HEK293T (cell line): ENCODE measurements around the gene C11orf58.

ENCODE experiments used
- CTCF ChIA-PET: fragments of 350-600 bp; formaldehyde crosslinking; extraction: SDS; loops from one replicate; lab custom pipeline; 2021; ENCODE audit warnings: antibody characterized with exemption, inconsistent platforms; lab: Yijun Ruan, JAX
- POLR2A ChIA-PET: fragments of 350-600 bp; formaldehyde crosslinking; extraction: SDS; loops from one replicate; lab custom pipeline; 2020; ENCODE audit warnings: antibody characterized with exemption, inconsistent platforms; lab: Yijun Ruan, JAX
- DNase-seq: peaks from one replicate; pipeline ENCODE4 v3.0.0; 2012; ENCODE audit warnings: mixed read lengths; ENCODE audit errors: extremely low spot score
- ARNT ChIP-seq: fragments of 450-650 bp; IDR thresholded peaks from 2 replicates; pipeline ENCODE4 v1.6.1; 2017; ENCODE audit warnings: mild to moderate bottlenecking
- BHLHE40 ChIP-seq: fragments of 450-650 bp; IDR thresholded peaks from 2 replicates; pipeline ENCODE4 v1.6.1; 2016; ENCODE audit warnings: mild to moderate bottlenecking, moderate library complexity, borderline replicate concordance
- CTBP1 ChIP-seq: fragments of 450-650 bp; IDR thresholded peaks from 2 replicates; pipeline ENCODE4 v1.6.1; 2016; ENCODE audit warnings: borderline replicate concordance
- ELF4 ChIP-seq: fragments of 450-650 bp; IDR thresholded peaks from 2 replicates; pipeline ENCODE4 v1.6.1; 2017; ENCODE audit warnings: antibody characterized with exemption
- FOXA1 ChIP-seq: fragments of 450-650 bp; IDR thresholded peaks from 2 replicates; pipeline ENCODE4 v1.6.1; 2016; ENCODE audit warnings: mild to moderate bottlenecking
- FOXK2 ChIP-seq: fragments of 450-650 bp; IDR thresholded peaks from 2 replicates; pipeline ENCODE4 v1.6.1; 2016; ENCODE audit warnings: mild to moderate bottlenecking
- FOXM1 ChIP-seq: fragments of 450-650 bp; IDR thresholded peaks from 2 replicates; pipeline ENCODE4 v1.6.1; 2017; ENCODE audit warnings: mild to moderate bottlenecking, borderline replicate concordance
- HDGF ChIP-seq: fragments of 450-650 bp; IDR thresholded peaks from 2 replicates; pipeline ENCODE4 v1.6.1; 2017; ENCODE audit warnings: antibody characterized with exemption, borderline replicate concordance
- L3MBTL2 ChIP-seq: fragments of 450-650 bp; conservative IDR thresholded peaks from 2 replicates; pipeline ENCODE4 v1.6.1; 2016; ENCODE audit warnings: mild to moderate bottlenecking
- LEF1 ChIP-seq: fragments of 450-650 bp; IDR thresholded peaks from 2 replicates; pipeline ENCODE4 v1.6.1; 2017; ENCODE audit warnings: mild to moderate bottlenecking, borderline replicate concordance
- NFRKB ChIP-seq: fragments of 450-650 bp; IDR thresholded peaks from 2 replicates; pipeline ENCODE4 v1.6.1; 2016; ENCODE audit warnings: mild to moderate bottlenecking, moderate library complexity
- SP1 ChIP-seq: fragments of 450-650 bp; IDR thresholded peaks from 2 replicates; pipeline ENCODE4 v1.6.1; 2017
- SUZ12 ChIP-seq: fragments of 450-650 bp; IDR thresholded peaks from 2 replicates; pipeline ENCODE4 v1.6.1; 2016; ENCODE audit warnings: mild to moderate bottlenecking
- TARDBP ChIP-seq: fragments of 450-650 bp; IDR thresholded peaks from 2 replicates; pipeline ENCODE4 v1.6.1; 2016
- ZNF384 ChIP-seq: fragments of 450-650 bp; IDR thresholded peaks from 2 replicates; pipeline ENCODE4 v1.6.1; 2016
- TF ChIP-seq, protein P1 (sequence below): fragments of 450-650 bp; IDR thresholded peaks from 2 replicates; pipeline ENCODE4 v1.6.1; 2016

Gene C11orf58

DNA sequence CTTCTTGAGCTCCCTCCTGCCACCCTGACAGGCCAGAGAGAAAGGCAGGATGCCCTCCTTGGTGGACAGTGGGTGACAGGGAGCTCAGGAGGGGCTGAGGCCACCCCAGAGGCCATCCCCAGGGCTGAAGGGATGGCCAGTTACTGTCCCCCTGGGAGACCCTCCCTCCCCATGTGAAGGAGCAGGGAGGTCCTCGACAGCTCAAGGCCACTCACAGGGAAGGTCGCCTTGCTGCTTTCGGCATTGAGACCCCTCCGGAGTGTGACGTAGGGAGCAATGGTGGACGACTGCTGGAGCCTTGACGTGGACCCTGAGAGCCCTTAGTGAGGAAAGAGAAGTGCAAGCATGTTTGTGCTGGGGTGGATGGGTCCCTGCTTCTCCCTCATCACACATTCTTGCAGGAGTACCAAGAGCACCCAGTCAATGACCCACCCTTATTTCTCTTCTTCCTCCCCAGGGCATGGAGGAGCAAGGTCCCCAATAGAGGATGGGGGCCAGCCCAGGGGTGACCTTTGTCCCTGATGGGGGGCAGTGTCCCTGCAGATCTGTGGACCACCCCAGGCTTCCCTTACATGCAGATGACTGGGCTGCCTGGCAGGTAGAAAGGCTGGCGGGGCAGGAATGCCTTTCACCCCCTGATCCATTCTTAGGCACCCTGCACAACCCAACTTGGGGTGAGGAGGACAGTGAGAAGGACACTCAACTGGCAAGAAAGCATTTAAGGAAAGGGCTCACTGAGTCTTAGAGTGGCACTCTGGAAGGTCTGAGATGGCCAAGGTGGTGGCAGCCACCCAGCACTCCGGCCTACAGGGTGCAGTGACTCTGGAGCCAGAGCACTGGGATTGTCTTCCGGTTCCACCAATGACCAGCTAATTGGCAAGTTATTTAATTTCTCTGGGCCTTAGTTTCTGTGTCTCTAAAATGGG is 51.4 kb downstream of the C11orf58 start:
- TF ChIP-seq, protein P1, sequence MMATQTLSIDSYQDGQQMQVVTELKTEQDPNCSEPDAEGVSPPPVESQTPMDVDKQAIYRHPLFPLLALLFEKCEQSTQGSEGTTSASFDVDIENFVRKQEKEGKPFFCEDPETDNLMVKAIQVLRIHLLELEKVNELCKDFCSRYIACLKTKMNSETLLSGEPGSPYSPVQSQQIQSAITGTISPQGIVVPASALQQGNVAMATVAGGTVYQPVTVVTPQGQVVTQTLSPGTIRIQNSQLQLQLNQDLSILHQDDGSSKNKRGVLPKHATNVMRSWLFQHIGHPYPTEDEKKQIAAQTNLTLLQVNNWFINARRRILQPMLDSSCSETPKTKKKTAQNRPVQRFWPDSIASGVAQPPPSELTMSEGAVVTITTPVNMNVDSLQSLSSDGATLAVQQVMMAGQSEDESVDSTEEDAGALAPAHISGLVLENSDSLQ = no peak
- TF ChIP-seq ELF4 = no peak
- no peak for TF ChIP-seq HDGF
- TF ChIP-seq ZNF384 = no peak
- TF ChIP-seq TARDBP = no peak
- TF ChIP-seq L3MBTL2 = no peak
- no peak for TF ChIP-seq FOXA1
- no peak for TF ChIP-seq LEF1
- TF ChIP-seq SP1 = no peak
- TF ChIP-seq CTBP1 = no peak
- no peak for TF ChIP-seq SUZ12
- TF ChIP-seq FOXM1 = no peak
- TF ChIP-seq ARNT = no peak
- no peak for TF ChIP-seq FOXK2
- TF ChIP-seq NFRKB = no peak
- no peak for TF ChIP-seq BHLHE40
- ChIA-PET POLR2A (interaction anchor here (0.6 kb wide), 1 partner anchor 176 kb away, joined by 3 read pairs; no protein-coding TSS in a partner anchor), CTCF (interaction anchor here (0.8 kb wide), 1 partner anchor 12 kb away, joined by 4 read pairs; no protein-coding TSS in a partner anchor)
- DNase-seq = no peak

DNA sequence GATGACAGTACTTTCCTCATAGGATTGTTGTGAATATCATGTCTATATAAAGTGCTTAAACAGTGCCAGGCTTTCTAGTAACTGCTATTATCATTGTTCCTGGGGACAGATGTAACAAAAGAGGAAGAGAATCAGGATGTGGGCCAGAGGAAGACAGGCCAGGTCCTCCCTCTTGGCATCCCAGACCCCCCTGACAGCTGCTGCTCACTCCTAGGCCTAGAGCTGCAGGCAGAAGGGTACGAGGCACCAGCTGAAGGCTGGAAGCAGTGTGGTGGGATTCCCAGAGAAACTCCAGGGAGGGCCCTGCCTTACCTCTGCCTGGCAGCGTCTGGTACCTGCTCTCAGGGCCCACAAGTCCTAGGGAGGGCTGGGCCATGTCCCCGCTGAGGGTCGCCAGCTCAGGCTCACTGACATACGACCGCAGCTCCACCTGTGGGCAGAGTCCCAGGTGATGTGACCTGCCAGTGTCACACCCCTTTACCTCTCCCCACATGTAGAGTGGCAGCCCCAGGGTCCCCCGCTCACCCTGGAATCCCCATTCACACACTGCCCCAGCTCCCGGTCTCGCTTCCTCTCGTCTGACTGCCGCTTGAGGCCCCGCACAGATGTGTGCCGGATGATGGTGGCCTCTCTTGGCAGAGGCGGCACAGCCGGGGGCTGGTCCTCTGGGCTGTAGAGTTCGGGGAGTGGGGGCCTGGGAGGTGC is 52.2 kb downstream of the C11orf58 start:
- no peak for DNase-seq
- POLR2A ChIA-PET = no interaction called here
- TF ChIP-seq FOXK2 = no peak
- TF ChIP-seq ELF4 = no peak
- CTCF ChIA-PET = interaction anchor here (0.7 kb wide), 1 partner anchor 350 kb away, joined by 4 read pairs; no protein-coding TSS in a partner anchor

DNA sequence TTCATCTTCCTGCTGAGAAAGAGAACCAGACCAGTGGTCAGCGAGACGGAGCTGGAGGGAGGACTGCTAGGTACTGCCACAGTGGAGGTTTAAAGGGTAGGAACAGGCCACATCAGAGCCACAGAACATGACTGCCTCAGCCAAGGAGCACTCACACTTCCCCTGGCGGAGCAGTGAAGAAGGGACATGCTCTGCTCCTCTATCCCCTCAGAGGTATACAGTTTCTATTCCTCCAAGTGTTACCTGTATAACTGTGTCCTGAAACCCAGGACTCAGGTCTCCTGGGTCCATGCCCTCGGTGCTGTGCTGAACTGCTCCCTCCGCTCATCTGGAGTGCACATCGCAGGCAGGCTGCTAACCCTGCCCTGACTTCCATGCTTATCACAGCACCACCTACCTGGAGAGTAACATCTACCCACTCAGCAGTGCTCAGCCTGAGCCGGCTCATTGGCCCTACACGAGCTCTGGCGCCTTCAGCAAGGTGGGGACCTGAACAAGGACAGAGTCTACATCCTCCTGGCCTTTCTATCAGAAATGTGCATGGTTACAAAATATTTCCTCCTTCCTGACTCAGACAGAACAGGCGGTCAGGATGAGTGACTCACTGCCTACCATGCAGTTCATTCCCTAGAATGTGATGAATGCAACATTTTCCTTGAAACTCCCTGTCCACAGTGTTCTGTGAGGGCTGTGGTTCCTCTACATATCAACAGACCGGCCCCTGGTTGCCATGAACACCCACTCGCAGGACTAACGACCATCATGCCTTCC is 52.9 kb downstream of the C11orf58 start:
- CTCF ChIA-PET = no interaction called here
- no peak for DNase-seq
- no peak for TF ChIP-seq CTBP1
- TF ChIP-seq, protein P1 = no peak
- TF ChIP-seq NFRKB = no peak
- no peak for TF ChIP-seq L3MBTL2
- no peak for TF ChIP-seq ZNF384
- no peak for TF ChIP-seq LEF1
- TF ChIP-seq TARDBP = no peak
- no peak for TF ChIP-seq FOXK2
- no peak for TF ChIP-seq FOXA1
- no peak for TF ChIP-seq ELF4
- TF ChIP-seq HDGF = no peak
- no peak for TF ChIP-seq FOXM1
- POLR2A ChIA-PET = no interaction called here

DNA sequence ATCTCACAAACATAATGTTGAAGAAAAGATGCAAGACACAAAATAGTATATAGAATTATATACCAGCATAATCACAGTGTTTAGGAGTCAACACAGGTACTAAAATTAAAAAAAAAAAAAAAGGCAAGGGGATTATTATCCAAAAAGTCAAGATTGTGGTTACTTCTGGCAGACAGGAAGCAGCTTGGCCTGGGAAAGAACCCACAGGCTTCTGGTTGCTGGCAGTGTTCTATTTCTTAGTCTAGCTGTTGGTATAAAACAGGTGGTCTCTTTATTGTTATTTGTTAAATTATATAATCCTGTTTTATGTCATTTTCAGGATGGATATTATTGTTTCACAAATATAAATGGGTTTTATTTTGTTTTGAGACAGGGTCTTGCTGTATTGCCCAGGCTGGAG is 54.0 kb downstream of the C11orf58 start:
- no peak for DNase-seq
- TF ChIP-seq ARNT = no peak
- TF ChIP-seq SUZ12 = no peak
- no peak for TF ChIP-seq ELF4
- TF ChIP-seq ZNF384 = no peak
- TF ChIP-seq FOXK2 = no peak
- no peak for TF ChIP-seq L3MBTL2
- POLR2A ChIA-PET = no interaction called here
- CTCF ChIA-PET = interaction anchor here (0.6 to 1.1 kb wide), 2 partner anchors 13 to 283 kb away, joined by 3 read pairs; no protein-coding TSS in a partner anchor

DNA sequence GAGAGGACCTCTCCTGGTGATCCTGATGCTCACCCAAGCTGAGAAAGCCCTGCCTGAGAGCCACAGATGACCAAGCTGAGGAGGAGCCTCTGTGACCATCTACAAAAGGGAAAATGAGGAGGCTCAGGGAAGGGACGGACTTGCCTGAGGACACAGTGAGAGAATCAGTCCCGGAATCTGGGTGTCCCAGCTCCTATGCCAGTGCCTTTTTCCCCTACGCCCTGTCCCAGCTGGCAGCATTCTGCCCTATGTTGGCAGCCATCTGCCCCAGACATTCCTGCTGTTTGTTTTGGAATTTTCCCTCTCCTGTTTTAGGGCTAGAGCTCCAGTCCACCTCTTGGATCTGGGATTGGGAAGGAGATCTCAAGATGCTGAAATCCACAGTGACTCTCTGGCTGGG is 54.6 kb downstream of the C11orf58 start:
- ChIA-PET POLR2A (no interaction called here), CTCF (interaction anchor here (0.6 to 1.1 kb wide), 3 partner anchors 13 to 283 kb away, joined by 3 read pairs; no protein-coding TSS in a partner anchor)
- no peak for DNase-seq
- TF ChIP-seq, protein P1 = no peak
- TF ChIP-seq BHLHE40 (no peak), SP1 (no peak), SUZ12 (no peak), ELF4 (no peak), ZNF384 (no peak), L3MBTL2 (no peak), NFRKB (no peak), FOXK2 (no peak), LEF1 (no peak), CTBP1 (no peak)
